ENCODE data around the gene ANKRD63.
A peak's percentile ranks its signal among the peaks of the same experiment; 100 is the strongest.

The ANKRD63 gene

GRCh38 chr15:40276927-40277326, 5.9 kb downstream of the ANKRD63 start:
- H3K4me3 ChIP-seq (ENCODE audit: low read depth, low read length): no peak overlapping the region
- H3K27me3 ChIP-seq: peaks cover 6% of the 10 kb centered on the region
- no peak for DNase-seq
- H3K9me3 ChIP-seq: no peaks in the 10 kb centered on the region
- no peak for TF ChIP-seq CTCF (IDR thresholded peaks at IDR 0.05; ENCODE audit: low read depth, low read length)
- H3K4me1 ChIP-seq: peaks cover 8% of the 10 kb centered on the region; the same call in 1 of the 2 replicates
- no peaks in the 10 kb centered on the region for H3K36me3 ChIP-seq

- H3K36me3 ChIP-seq: no peaks in the 10 kb centered on the region
- no peak for TF ChIP-seq CTCF (IDR thresholded peaks at IDR 0.05; ENCODE audit: low read depth, low read length)
- DNase-seq: no peak
- H3K4me3 ChIP-seq (ENCODE audit: low read depth, low read length): no peak overlapping the region
- H3K9me3 ChIP-seq: no peaks in the 10 kb centered on the region
- H3K4me1 ChIP-seq: peaks cover 8% of the 10 kb centered on the region; the same call in 1 of the 2 replicates
- no peaks in the 10 kb centered on the region for H3K27me3 ChIP-seq
Measured at GRCh38 chr15:40275954-40276353, 6.9 kb downstream of the ANKRD63 start.

GRCh38 chr15:40275523-40275922, 7.3 kb downstream of the ANKRD63 start:
- Histone ChIP-seq H3K4me3 (ENCODE audit: low read depth, low read length) (no peak overlapping the region), H3K9me3 (no peaks in the 10 kb centered on the region), H3K27me3 (no peaks in the 10 kb centered on the region), H3K36me3 (no peaks in the 10 kb centered on the region), H3K4me1 (peaks cover 8% of the 10 kb centered on the region; the same call in 1 of the 2 replicates)
- TF ChIP-seq CTCF (IDR thresholded peaks at IDR 0.05; ENCODE audit: low read depth, low read length): no peak
- DNase-seq: no peak

- H3K4me1 ChIP-seq: peaks cover 8% of the 10 kb centered on the region; the same call in 1 of the 2 replicates
- H3K9me3 ChIP-seq: no peaks in the 10 kb centered on the region
- TF ChIP-seq CTCF (IDR thresholded peaks at IDR 0.05; ENCODE audit: low read depth, low read length): peak; percentile 100
- no peaks in the 10 kb centered on the region for H3K27me3 ChIP-seq
- H3K36me3 ChIP-seq: no peaks in the 10 kb centered on the region
- H3K4me3 ChIP-seq (ENCODE audit: low read depth, low read length): no peak overlapping the region
- peak; percentile 86 for DNase-seq
Measured at GRCh38 chr15:40274350-40275274, 8.3 kb downstream of the ANKRD63 start.

GRCh38 chr15:40273428-40273827, 9.4 kb downstream of the ANKRD63 start:
- no peaks in the 10 kb centered on the region for H3K9me3 ChIP-seq
- DNase-seq: no peak
- H3K27me3 ChIP-seq: no peaks in the 10 kb centered on the region
- TF ChIP-seq CTCF (IDR thresholded peaks at IDR 0.05; ENCODE audit: low read depth, low read length): no peak
- no peak overlapping the region for H3K4me3 ChIP-seq (ENCODE audit: low read depth, low read length)
- no peaks in the 10 kb centered on the region for H3K36me3 ChIP-seq
- peaks cover 10% of the 10 kb centered on the region; the same call in 1 of the 2 replicates for H3K4me1 ChIP-seq

GRCh38 chr15:40272485-40273056, 10.3 kb downstream of the ANKRD63 start:
- H3K4me1 ChIP-seq: peaks cover 10% of the 10 kb centered on the region; the same call in 1 of the 2 replicates
- H3K36me3 ChIP-seq: no peaks in the 10 kb centered on the region
- H3K4me3 ChIP-seq (ENCODE audit: low read depth, low read length): no peak overlapping the region
- no peaks in the 10 kb centered on the region for H3K9me3 ChIP-seq
- peak; percentile 45 for TF ChIP-seq CTCF (IDR thresholded peaks at IDR 0.05; ENCODE audit: low read depth, low read length)
- DNase-seq: peak; percentile 48
- H3K27me3 ChIP-seq: no peaks in the 10 kb centered on the region

All from BE2C (cell line).